GM12865 (cell line): Measurements from ENCODE around the gene KCTD16.

ENCODE experiments used
- DNase-seq: peaks from one replicate; pipeline ENCODE4 v3.0.0; 2010; ENCODE audit warnings: low read depth
- H3K4me3 ChIP-seq: 2 replicates; pipeline ENCODE4 v1.5.1; 2011; ENCODE audit warnings: mild to moderate bottlenecking, low read depth, low read length, control low read depth
- CTCF ChIP-seq: IDR thresholded peaks from 2 replicates; pipeline ENCODE4 v1.5.1; 2011; ENCODE audit warnings: low read length, control low read depth, low read depth, inconsistent platforms; ENCODE audit not compliant: insufficient read depth; ENCODE audit errors: missing control alignments

KCTD16 gene

DNA sequence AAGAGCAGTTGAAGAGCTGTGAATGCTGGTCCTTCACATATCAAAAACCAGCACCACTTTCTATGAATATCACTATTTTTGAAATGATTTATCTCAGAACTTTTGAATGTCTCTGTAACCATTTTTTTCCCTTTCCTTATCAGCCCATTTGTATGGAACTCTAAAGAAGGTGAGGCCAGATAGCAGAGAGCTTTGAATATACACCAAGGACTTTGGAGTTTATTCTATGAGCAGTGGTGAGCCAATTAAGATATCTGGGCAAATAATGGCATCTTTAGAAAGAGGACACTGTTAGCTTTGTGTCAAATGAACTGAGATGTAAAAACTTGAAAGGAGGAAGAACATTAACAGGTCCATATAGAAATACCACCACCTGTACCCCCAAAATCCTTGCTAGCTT lies 22.0 kb downstream of the KCTD16 start:
- DNase-seq: no peak
- no peak for TF ChIP-seq CTCF
- no peak overlapping the region for H3K4me3 ChIP-seq

GRCh38 chr5:144194144-144194543 lies 23.5 kb downstream of the KCTD16 start:
- DNase-seq: no peak
- TF ChIP-seq CTCF: no peak
- no peak overlapping the region for H3K4me3 ChIP-seq

DNA sequence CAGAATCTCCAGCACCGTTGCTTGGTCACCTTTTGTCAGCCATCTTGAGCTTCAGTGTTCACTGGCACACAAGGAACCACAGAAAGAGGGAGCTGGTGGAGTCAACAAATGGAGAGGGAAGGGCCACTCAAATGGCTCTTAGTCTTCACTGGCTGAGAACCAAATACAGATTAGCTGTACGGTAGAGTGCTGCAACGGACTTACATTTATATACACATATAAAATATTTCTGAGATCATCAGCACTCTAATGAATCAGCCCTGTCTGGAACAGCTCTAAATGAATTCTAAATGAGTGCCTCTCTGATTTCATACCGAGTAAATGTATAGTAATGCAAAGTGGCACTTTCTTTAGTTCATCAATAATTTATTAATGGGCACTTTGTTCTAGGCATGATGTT lies 24.8 kb downstream of the KCTD16 start:
- DNase-seq: no peak

GRCh38 chr5:144196612-144197011 lies 25.9 kb downstream of the KCTD16 start:
- DNase-seq: no peak
- TF ChIP-seq CTCF: peak; percentile 9
- no peak overlapping the region for H3K4me3 ChIP-seq

More for the DNA sequence above, 24.8 kb downstream of the KCTD16 start:
- H3K4me3 ChIP-seq: no peak overlapping the region
- TF ChIP-seq CTCF: no peak

DNA sequence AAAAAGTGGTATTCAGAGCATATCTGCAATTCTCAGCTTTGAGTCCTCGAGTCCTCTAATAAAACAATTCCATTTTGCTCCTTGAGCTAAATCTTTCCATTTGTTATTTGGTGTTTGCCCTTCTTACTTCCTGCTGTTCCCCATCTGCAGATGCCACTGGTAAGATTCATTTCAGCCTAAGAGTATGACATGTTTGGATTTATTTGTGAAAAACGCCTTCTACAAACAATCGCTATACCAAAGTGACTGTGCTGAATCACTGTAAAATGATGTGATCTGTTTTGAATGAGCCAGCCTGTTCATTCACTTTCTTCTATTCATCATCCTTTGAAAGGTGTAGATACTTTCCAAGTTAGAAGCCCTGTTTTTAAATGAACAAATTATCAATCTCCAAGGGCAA lies 27.7 kb downstream of the KCTD16 start:
- no peak for DNase-seq
- no peak overlapping the region for H3K4me3 ChIP-seq
- TF ChIP-seq CTCF: no peak

DNA sequence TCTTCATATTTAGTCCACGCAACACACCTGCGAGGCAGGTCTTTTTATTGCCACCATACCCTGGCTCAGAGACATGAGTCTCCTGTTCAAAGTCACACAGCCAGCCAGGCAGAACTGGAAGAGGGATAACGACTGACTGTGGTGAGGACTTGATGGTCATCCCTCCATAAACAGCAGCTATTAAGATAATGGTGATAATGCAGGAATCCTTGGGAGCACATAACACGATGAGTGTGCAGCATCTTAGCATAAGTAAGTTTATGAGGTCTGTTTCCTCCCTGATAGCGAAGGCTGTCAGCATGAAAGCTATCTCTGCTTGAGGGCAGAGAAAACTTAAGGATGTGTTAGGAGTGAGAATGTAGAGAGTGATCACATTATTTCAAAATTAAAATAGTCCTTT lies 30.9 kb downstream of the KCTD16 start:
- TF ChIP-seq CTCF: no peak
- DNase-seq: no peak
- H3K4me3 ChIP-seq: no peak overlapping the region

- H3K4me3 ChIP-seq: no peak overlapping the region
Measured at GRCh38 chr5:144202072-144202471, 31.4 kb downstream of the KCTD16 start.

More at GRCh38 chr5:144202072-144202471, 31.4 kb downstream of the KCTD16 start:
- DNase-seq: no peak
- TF ChIP-seq CTCF: no peak
